HG03342 (cell line): ENCODE measurements around the gene HPSE2.

Experiments used
- ATAC-seq: cut with Tn5 transposase; IDR thresholded peaks from one replicate; pipeline ENCODE4 v1.9.1; 2021; ENCODE audit warnings: mild to moderate bottlenecking, moderate library complexity; ENCODE audit not compliant: unreplicated experiment

The HPSE2 gene

DNA sequence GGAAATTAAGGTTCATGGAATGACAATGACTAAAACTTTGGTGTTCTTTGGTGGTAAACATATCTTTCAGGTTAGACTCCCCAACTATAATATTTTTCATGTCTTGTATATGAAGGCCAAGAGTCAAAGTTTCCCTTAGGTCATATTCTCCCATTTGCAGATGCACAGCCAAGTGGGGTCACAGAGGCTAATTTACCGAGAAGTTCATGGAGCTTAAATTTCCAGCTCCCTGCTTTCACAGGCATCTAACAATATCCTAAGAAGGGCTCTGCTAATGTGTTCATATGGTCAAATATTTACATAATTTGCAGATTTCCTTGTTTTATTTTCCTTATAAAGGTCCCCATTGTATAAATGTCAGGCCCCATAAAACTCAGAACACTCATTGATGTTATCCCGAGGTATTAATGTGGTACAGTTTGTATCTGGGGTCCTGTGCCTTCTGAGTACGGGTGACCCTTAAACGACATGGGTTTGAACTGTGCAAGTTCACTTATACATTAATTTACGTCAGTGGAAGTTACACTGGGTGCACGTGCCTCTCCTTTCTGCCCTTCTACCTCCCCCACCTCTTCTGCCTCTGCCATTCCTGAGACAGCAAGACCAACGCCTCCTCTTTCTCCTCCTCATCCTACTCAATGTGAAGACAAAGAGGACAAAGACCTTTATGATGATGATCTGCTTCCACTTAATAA is 603.0 kb downstream of the HPSE2 start:
- ATAC-seq: no peak

DNA sequence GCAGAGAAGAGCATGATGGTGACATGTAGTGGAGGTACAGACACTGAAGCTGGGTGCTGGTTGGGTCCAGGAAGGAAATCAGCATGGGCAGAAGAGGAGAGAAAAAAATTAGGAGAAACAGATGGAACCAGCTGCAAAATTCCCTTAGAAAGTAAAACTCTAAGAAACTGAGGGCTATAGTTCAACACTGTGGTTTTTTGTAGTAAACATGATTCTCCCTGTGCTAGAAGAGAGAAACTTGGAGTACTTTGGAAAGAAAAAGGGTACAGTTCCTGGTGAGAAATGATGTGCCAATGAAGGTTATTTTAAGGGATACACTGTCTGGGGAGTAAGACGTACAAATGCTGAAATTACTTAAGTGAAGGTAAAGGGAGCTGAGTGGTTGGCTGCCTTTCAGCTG is 607.4 kb downstream of the HPSE2 start:
- ATAC-seq: no peak

DNA sequence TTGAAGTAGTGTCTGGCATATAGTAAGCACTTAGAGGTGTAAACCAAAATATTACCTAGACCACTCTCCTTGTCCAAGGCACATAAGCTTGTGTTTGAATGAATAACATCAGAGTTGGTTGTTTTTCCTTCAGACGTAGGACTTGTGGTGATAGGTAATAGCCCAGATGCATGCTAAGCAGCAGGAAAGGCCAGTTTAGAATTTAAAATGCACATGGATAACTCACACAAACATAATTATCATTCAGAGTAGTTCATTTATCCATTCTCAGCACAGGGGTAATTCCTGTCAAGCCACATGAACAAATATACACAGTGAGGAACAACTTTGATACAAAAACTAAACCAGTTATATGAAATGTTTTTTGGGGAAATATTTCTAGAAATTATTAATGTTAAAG is 607.9 kb downstream of the HPSE2 start:
- no peak for ATAC-seq

DNA sequence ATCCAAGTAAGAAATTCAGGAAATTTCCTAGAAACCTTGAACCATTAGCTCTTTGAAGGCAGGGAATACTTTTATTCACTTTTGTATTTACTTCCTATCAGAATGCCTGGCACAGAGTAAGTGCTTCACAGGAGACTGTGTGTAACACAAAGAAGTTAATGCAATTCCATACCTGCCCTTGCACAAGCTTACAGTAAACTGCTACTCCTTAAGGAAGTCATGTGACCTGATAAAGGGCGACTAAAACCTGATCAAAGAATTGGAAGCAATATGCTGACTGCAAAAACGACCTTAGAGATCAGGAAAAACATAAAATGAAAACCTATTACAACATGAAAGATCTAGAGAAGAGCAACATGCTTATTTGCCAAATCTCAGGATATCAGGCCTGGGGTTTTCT is 610.7 kb downstream of the HPSE2 start:
- no peak for ATAC-seq

DNA sequence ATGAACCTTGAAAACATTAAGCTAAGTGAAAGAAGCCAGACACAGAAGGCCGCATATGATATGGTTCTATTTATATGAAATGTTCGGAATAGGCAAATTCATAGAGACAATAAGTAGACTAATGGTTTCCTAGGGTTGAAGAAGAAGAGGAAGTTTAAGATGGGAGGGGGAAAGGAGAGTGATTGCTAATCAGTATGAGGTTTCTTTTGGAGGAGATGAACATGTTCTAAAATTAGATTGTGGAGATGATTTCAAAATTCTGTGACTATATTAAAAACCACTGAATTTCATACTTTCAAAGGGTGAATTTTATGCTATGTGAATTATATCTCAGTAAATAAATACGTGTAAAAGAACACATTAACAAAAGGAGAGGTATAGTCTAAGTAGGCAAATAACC is 612.5 kb downstream of the HPSE2 start:
- ATAC-seq: no peak

DNA sequence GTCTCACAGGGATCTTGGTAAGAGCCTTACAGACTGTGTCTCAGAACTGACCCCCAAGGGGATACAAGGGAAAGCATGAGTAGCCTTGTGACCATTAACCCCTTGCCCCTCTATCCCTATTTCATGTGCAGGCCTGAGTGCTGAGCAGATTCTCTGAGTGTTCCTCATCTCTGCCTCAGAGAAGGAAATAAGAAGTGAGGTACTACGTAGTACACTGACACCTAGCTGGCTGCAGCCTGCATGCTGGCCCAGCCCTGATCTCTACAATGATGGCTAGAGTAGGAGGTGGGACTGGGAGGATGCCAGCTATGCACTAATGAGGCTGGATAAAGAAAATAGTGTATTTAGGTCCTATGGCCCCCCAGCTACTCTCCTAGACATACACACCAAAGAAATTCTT is 614.0 kb downstream of the HPSE2 start:
- no peak for ATAC-seq

DNA sequence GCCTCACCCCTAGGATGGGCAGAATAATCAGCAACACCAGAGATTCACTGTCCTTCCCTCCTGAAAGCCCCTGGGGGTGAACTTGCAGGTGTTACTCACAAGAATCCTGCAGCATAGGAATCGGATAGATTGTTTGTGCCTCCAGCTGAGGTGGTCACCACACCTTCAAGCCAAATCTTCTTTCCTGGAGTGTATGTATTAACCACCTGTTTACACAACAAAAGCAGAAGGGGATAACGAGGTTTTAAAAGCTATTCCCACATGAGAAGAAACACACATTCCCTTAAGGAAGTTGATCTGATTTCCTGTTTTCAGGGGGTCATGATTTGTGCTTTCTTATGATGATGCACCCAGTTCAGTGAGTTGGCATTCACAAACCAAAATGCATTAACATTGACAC is 615.1 kb downstream of the HPSE2 start:
- ATAC-seq: no peak

DNA sequence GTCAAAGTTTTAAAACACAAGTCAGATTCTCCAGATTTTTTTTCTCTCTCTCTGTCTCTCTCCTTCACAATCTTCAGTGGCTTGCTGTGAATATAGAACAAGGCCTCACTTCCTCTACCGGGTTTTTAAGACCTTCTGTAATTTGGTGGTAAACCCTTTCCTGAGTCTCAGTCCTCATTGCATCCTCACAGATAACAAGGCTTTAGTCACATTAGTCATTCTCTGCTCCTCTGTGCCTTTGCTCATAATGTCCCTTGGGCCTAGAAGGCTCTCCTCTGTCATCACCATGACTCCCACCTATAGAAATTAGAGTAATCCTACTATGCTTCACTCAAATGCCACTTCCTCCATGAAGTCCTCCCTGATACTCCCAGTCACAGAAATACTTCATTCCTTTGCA is 616.2 kb downstream of the HPSE2 start:
- no peak for ATAC-seq

DNA sequence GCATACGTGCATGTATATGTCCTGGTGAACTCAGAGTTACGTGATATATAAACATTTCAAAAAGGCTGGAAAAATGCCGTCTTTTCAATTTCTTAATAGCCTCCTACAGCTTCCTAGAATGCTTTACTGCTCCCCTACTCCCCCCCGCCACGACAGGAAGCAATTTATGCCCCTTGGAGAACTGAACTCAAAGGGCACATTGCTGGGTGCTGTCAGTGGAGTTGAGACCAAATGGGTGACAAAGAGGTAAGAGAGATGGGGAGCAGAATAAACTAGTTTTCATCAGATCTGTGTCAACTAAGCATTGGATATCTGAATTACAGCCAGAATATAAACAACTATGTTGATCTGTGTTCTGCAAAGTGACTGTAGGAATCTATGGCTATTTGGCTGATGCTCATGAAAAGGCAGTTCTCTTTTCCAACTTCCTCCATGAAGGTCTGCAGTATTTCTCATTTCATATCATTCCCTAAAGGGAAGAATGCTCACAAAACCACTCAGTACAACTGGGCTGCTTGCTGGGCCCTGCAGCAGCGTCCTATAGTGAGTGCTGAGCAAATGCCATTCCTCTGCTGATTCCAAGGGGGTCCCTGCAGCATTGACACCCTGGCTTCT is 617.6 kb downstream of the HPSE2 start:
- ATAC-seq: no peak

DNA sequence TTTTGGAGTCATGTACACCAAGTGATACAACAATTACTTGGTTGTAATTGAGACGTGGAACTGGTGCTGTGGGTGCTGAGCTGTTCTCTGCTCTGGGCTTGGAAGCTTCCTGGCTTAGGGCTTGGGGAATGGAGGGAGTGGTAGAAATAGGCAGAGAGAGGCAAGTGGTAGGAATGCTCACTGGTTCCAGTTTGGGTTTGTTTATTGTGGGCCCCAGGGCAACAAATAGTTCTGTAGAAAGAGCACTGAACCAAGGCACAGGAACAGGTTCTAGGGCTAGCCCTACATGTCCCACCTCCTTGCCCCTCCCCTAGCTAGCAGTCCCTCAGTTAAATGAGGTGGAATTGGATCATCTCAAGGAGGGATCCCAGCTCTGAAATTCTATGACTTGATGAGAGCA is 622.2 kb downstream of the HPSE2 start:
- no peak for ATAC-seq

DNA sequence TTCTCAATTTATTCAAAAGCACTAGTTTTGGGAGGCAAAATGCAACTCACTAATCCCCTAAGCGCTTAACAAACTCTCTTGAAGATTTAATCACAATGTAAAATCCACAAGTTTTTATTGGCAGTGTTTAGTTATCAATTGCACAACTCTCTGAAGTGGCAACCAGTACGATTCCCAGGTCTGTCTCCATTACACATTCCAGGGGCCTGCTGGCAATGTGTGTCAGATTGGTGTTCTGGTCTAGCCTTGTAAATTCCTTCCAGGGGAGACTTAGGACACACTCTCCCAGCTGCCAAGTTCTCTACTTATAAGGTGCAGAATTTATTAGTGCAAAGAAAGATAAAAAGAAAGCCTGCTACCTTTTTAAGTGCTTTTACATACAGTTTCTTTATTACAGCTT is 624.2 kb downstream of the HPSE2 start:
- ATAC-seq: no peak

DNA sequence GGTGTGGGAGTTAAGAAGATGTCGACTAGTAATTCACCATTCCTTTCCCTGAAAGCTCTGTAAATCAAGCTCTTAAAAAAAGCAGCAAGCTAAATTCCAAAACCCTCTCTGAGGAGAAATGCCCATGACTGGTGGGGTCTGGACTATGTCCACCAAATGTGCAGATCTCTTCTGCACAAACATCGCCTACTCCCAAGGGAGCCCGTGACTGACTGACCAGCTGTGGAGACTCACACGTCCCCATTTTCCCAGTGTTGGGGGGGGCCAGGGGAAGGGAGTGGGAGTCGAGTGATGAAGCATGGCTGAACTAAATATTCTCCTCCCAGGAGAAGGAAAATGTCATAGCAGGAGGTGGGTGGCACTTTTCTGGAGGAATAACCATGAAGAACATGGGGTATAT is 624.8 kb downstream of the HPSE2 start:
- ATAC-seq: no peak

DNA sequence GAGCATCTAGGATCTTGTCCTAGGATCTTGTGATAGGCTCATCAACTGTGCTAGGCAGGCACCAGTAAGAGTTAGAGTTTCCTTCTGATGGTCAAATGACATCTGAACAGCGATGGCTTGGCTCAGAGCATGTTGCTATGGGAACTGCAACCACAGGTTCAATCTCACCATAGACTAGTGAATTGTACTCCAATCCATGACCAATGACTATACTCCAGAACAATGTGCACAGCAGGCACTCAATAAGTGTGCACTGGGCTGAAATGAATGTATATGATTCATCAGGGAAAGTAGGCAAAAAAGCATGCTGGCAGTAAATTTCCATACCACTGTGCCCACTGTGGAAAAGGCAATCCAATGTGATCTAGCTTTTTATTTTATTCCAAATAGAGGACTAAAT is 625.4 kb downstream of the HPSE2 start:
- ATAC-seq: no peak

DNA sequence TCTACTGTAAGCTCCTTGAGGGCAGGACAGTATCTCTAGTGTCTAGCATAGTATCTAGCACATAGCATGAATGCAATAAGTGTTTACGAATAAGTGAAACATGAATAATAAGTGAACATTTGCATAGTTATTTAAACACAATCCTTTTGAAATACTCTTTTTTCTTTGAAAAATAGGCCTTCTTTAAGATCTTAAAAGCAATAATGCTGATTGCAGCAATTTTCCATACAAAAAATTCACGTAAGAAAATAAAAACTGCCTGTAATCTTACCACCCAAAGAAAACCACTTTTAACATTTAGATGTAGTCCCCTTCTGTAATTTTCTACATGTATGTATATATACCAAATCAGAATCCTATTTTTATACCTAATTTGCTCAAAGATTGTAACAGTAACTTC is 626.4 kb downstream of the HPSE2 start:
- ATAC-seq: no peak

DNA sequence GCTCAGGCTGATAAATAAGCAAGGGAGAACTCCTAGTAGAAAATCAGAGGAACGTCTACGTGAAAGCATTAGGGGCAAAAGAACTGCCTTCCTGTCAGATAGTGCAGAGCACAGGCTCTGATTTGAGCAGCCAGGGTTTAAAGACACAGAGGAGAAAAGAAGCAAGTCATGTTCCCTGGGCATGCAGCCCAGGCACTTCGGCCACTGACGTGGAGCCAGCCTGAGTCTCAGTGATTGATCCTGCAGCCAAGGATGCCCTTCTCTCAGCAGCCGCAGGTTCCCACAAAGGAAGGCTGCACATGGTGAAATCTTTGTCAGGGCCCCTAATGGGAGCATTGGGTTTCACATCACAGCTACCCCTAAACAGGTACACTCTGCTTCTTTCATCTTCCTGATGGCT is 627.2 kb downstream of the HPSE2 start:
- no peak for ATAC-seq

DNA sequence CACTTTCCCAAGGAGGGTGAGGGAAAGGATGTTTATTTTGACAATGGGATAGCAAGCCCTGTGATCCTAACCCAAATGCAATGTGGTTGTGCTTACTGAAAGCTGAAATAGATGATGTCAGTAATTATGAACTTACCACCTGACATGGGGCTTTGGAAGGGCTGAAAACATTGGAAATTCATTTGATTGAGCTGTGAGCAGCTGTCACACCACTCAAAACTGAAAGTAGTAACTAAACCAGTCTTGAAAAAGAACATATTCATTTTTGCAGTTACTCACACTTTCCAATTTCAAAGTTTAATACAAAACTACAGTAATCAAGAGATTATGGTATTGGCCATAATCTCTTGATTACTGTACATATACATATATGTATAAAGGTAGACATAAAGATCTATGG is 633.4 kb downstream of the HPSE2 start:
- ATAC-seq: no peak

DNA sequence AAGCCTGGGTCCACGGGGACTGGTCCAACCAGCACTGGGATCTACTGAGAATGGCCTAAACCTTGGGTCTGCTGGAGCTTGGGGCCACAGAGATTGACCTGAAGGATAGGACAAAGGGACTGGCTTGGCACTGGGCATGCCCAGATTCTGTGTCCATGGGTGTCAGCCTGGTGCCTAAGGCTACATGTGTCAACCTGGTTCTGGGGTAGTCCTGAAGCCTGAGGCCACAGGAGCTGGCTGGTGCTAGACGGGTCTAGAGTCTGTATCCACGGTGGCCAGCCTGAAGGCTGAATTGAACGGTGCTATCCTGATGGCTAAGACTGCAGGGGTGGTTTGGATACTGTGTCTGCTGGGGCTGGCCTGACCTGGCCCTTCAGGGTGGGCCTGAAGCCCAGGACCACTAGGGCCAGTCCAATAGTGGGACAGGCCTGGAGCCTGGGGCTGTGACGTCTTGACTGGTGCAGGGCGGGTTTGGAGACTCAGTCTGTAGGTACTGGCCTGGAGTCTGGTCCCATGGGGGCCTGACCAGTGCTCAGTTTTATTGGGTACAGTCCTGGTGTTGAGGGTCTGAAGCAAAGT is 636.5 kb downstream of the HPSE2 start:
- ATAC-seq: no peak

DNA sequence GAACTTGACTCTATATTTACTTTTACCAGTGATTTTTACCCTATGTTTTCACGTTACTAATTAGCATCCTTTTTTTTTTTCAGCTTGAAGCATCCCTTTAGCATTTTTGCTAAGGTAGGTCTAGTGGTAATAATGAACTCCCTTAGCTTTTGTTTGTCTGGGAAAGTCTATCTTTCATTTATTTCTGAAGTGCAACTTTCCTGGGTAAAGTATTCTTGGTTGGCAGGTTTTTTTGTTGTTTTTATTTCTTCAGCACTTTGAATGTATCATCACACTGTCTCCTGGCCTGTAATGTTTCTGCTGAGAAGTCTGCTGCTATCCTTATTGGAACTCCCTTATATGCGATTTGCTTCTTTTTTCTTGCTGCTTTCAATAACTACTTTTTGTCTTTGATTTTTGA is 639.2 kb downstream of the HPSE2 start:
- ATAC-seq: no peak

DNA sequence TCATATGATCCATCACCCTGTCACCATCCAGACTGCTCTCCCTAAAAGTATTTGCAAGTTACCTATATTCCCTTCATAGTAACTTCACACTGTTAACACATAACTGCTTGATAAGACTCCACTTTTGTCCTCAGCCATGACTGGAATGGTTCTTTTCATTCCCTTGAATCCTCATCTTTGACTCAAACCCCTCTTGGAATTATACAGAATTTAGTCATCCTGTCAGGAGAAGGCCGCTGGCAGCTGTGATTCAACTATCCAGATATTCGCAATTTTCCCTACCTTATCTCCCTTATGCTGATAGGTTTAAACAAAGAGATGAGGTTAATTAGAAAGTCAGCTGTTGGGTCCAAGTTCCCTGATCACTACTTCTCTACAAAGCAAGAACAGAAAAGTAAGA is 646.0 kb downstream of the HPSE2 start:
- ATAC-seq: no peak

DNA sequence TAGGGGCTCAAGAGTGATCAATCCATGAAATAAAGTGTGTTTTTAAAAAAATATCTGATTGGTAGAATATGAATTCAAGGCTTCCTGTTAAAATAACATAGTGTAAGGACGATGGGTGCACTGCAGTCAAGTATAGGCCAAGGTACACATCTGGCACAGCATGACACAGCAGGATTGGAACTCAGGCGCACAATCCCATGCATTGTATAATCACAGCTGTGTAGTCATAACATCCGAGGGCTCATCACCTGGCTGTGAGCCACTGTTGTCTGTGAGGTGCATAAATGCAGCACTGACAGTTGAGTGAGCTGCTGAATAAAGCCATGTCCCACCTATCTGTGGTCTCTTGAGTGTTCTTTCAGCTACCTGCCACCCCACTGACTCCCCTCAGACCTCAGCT is 646.6 kb downstream of the HPSE2 start:
- no peak for ATAC-seq

DNA sequence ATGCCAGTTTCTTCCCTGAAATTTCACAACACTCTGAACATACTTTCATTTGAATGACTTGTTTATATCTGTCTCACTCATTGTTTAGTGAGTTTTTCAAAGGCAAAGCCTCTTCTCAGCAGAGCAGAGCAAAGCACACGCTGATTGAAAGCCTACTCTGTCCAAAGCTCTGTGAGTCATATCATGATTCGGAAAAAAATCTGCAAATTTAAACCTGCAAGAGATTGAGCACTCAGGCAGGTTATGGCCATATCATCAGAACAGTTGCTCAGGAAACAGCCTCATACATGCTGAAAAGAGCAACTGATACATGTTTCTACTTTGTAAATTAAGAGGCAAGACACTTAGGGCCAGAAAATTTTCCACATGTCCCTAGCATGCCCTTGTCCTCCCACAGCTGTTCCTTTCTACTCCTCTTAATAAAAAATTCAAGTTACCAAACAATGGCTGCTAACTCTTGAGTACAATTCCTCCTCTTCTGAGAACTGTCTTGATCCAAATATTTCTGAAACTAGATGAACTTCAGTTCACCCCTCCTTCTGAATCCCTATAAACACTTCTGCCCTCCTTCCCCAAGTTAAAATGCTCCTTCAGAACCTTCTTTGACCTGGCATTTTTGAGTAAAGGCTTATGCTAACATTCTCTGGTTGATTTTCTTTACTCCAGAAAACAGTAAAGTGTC is 648.4 kb downstream of the HPSE2 start:
- no peak for ATAC-seq

DNA sequence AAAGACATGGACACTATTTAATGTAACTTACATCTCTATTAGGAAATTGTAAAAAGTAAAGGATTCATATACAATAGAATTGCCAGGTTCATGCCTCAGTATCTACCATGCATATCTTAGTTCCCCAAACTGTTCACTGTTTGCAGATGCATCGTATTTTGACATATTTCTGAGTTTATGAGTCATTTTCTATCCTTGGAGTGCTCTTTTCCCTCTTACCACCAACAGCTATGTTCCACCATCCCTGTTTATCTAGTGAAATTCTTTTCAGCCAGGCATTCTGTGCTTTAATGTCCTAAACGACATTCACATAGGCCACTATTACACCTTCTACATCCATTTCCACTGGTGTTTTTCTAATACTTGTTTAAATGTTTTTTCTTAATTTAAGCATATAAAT is 649.6 kb downstream of the HPSE2 start:
- no peak for ATAC-seq
